Neural cell (in vitro differentiated cells): ENCODE results near the gene SLC4A3.

ENCODE experiments used
- POLR2AphosphoS5 ChIP-seq: IDR thresholded peaks from 2 replicates; pipeline ENCODE4 v1.6.1; 2012
- TF ChIP-seq, protein P1 (sequence below): IDR thresholded peaks from 2 replicates; pipeline ENCODE4 v1.6.1; 2012; ENCODE audit warnings: borderline replicate concordance
- TF ChIP-seq, protein P2 (sequence below): fragments of 450-650 bp; IDR thresholded peaks from 2 replicates; pipeline ENCODE4 v1.5.1; 2014; ENCODE audit warnings: antibody characterized with exemption, mild to moderate bottlenecking, moderate library complexity; ENCODE audit not compliant: poor library complexity, severe bottlenecking

DNA sequence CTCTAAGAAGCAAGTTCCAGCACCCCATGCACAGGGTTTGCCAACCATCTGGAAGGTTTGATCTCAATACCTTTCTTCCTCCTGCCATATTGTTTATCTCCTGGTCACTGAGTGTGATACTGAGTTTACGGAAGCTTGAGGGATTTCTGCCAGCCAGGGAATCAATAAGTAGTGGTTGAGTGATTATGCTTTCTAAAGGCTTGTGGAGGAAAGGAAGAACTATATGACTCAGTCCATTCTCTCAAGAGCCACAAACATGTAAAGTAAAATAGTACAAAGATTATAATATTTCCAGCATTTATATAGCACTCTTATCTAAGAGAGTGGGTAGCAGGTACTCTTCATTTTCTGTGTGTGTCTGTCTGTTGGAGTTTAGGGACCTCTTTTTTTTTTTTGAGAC is 49.2 kb downstream of the SLC4A3 start:
- TF ChIP-seq, protein P1, sequence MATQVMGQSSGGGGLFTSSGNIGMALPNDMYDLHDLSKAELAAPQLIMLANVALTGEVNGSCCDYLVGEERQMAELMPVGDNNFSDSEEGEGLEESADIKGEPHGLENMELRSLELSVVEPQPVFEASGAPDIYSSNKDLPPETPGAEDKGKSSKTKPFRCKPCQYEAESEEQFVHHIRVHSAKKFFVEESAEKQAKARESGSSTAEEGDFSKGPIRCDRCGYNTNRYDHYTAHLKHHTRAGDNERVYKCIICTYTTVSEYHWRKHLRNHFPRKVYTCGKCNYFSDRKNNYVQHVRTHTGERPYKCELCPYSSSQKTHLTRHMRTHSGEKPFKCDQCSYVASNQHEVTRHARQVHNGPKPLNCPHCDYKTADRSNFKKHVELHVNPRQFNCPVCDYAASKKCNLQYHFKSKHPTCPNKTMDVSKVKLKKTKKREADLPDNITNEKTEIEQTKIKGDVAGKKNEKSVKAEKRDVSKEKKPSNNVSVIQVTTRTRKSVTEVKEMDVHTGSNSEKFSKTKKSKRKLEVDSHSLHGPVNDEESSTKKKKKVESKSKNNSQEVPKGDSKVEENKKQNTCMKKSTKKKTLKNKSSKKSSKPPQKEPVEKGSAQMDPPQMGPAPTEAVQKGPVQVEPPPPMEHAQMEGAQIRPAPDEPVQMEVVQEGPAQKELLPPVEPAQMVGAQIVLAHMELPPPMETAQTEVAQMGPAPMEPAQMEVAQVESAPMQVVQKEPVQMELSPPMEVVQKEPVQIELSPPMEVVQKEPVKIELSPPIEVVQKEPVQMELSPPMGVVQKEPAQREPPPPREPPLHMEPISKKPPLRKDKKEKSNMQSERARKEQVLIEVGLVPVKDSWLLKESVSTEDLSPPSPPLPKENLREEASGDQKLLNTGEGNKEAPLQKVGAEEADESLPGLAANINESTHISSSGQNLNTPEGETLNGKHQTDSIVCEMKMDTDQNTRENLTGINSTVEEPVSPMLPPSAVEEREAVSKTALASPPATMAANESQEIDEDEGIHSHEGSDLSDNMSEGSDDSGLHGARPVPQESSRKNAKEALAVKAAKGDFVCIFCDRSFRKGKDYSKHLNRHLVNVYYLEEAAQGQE = no peak
- TF ChIP-seq POLR2AphosphoS5 = no peak
- TF ChIP-seq, protein P2, sequence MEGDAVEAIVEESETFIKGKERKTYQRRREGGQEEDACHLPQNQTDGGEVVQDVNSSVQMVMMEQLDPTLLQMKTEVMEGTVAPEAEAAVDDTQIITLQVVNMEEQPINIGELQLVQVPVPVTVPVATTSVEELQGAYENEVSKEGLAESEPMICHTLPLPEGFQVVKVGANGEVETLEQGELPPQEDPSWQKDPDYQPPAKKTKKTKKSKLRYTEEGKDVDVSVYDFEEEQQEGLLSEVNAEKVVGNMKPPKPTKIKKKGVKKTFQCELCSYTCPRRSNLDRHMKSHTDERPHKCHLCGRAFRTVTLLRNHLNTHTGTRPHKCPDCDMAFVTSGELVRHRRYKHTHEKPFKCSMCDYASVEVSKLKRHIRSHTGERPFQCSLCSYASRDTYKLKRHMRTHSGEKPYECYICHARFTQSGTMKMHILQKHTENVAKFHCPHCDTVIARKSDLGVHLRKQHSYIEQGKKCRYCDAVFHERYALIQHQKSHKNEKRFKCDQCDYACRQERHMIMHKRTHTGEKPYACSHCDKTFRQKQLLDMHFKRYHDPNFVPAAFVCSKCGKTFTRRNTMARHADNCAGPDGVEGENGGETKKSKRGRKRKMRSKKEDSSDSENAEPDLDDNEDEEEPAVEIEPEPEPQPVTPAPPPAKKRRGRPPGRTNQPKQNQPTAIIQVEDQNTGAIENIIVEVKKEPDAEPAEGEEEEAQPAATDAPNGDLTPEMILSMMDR = no peak
